CD4-positive, alpha-beta memory T cell (primary cell): Measurements from ENCODE around the gene DGLUCY. TPM values are rescaled to one million over a fixed set of nuclear protein-coding genes. Genes with fewer than 3 reads are reported as not detected.
"Not testable (repeated sequence)": the region's sequence is repeated elsewhere in the genome, so short reads cannot be mapped to it uniquely, and the experiment has no call there.

Experiments used
- CTCF ChIA-PET: fragments of 350-600 bp; sonication (Branson Sonifier 250); formaldehyde crosslinking; loops from one replicate; lab custom pipeline; 2021; ENCODE audit warnings: inconsistent platforms; ENCODE audit not compliant: partially characterized antibody; lab: Charles Lee
- POLR2A ChIA-PET: fragments of 350-600 bp; sonication (Branson Sonifier 250); formaldehyde crosslinking; loops from one replicate; lab custom pipeline; 2021; ENCODE audit not compliant: partially characterized antibody; lab: Charles Lee
- DNase-seq, 5 donors: peaks; one replicate each; pipeline versions ENCODE4 v3.0.0 to v3.0.0-alpha.2; 2020 to 2022; ENCODE audit warnings: mixed read lengths in 1 of 5
- H3K27ac ChIP-seq: one replicate; pipeline ENCODE4 v1.7.0; 2013; ENCODE audit warnings: low read depth, low read length
- H3K27me3 ChIP-seq: 2 replicates; pipeline ENCODE4 v1.7.0; 2013; ENCODE audit warnings: mild to moderate bottlenecking, low read length, moderate library complexity; ENCODE audit not compliant: insufficient read depth
- H3K36me3 ChIP-seq: 2 replicates; pipeline ENCODE4 v1.7.0; 2013; ENCODE audit warnings: mild to moderate bottlenecking, low read length, moderate library complexity; ENCODE audit not compliant: insufficient read depth
- H3K4me1 ChIP-seq: 2 replicates; pipeline ENCODE4 v1.7.0; 2013; ENCODE audit warnings: mild to moderate bottlenecking, low read length, moderate library complexity; ENCODE audit not compliant: insufficient read depth
- H3K4me3 ChIP-seq, 2 donors: one replicate each; pipeline ENCODE4 v1.7.0; 2013; ENCODE audit warnings: low read length in 2 of 2, mild to moderate bottlenecking in 1 of 2
- H3K9me3 ChIP-seq, 2 donors: one replicate each; pipeline ENCODE4 v1.7.0; 2013; ENCODE audit warnings: low read length in 2 of 2, control low read depth in 1 of 2; ENCODE audit not compliant: control insufficient read depth in 1 of 2
- H3K27ac Mint-ChIP-seq, 7 donors: one replicate each; pipeline ENCODE4 v1.8.0; 2020 to 2021; ENCODE audit warnings: mixed read lengths in 7 of 7, mild to moderate bottlenecking in 6 of 7, inconsistent platforms in 3 of 7, moderate library complexity in 3 of 7
- H3K27me3 Mint-ChIP-seq, 2 donors: one replicate each; pipeline ENCODE4 v1.8.0; 2020 to 2021; ENCODE audit warnings: mixed read lengths in 2 of 2
- H3K36me3 Mint-ChIP-seq, 2 donors: one replicate each; pipeline ENCODE4 v1.8.0; 2020 to 2021; ENCODE audit warnings: mixed read lengths in 2 of 2, inconsistent platforms in 1 of 2, mild to moderate bottlenecking in 1 of 2
- H3K4me1 Mint-ChIP-seq, 4 donors: one replicate each; pipeline ENCODE4 v1.8.0; 2020 to 2021; ENCODE audit warnings: mixed read lengths in 4 of 4, mild to moderate bottlenecking in 1 of 4
- H3K4me3 Mint-ChIP-seq, 8 donors: one replicate each; pipeline ENCODE4 v1.8.0; 2020 to 2021; ENCODE audit warnings: mixed read lengths in 8 of 8, mild to moderate bottlenecking in 7 of 8, moderate library complexity in 6 of 8, inconsistent platforms in 3 of 8
- H3K9me3 Mint-ChIP-seq, 8 donors: one replicate each; pipeline ENCODE4 v1.8.0; 2020 to 2021; ENCODE audit warnings: mixed read lengths in 8 of 8, mild to moderate bottlenecking in 5 of 8, inconsistent platforms in 3 of 8, moderate library complexity in 1 of 8
- intact Hi-C: fragments of 100-400 bp; cut with micrococcal nuclease; formaldehyde crosslinking; loops from one replicate; pipeline ENCODE4 v1.15.1; 2023
- polyA plus RNA-seq, 2 donors: library from polyadenylated mRNA; unstranded; fragments of 300-500 nt; fragmentation: Illumina TruSeq; gene quantifications; one replicate each; pipeline ENCODE4 v1.2.3, GENCODE V29; 2021
- total RNA-seq, 2 experiments: library from RNA; stranded (reverse); gene quantifications; one replicate each; pipeline ENCODE4 v1.2.3, GENCODE V29; 2021

DGLUCY gene
- total and polyA plus RNA-seq, 4 experiments from 2014 or later: 40.9 to 141 (median 89.0) TPM

- H3K4me1 ChIP-seq, CTCF ChIA-PET, H3K27me3 ChIP-seq, POLR2A ChIA-PET, H3K27ac ChIP-seq, H3K9me3 ChIP-seq, DNase-seq, H3K4me3 ChIP-seq, H3K27me3 Mint-ChIP-seq, intact Hi-C loops, H3K4me3 Mint-ChIP-seq, H3K9me3 Mint-ChIP-seq: not testable (repeated sequence)
- peaks cover 4 to 15% (median 9%) of the 10 kb centered on the region in 4 donors for H3K4me1 Mint-ChIP-seq
- peaks cover 19 to 49% of the 10 kb centered on the region in 2 donors for H3K36me3 Mint-ChIP-seq
- peak overlapping the region in 2 of 7 donors; percentile 3 to 27 for H3K27ac Mint-ChIP-seq
- peaks cover 35% of the 10 kb centered on the region for H3K36me3 ChIP-seq
Observed at GRCh38 chr14:91156877-91157276, 43.0 kb downstream of the DGLUCY start.

- ChIA-PET POLR2A (interaction anchor here (0.8 kb wide), 1 partner anchor 8 kb away, joined by 5 read pairs; no protein-coding TSS in a partner anchor), CTCF (interaction anchor here (1.0 to 1.8 kb wide), 3 partner anchors 15 to 98 kb away, joined by 6 to 8 read pairs (median 7); partner anchors contain the start of gene RPS6KA5)
- H3K4me3 ChIP-seq: no peak overlapping the region
- H3K27ac ChIP-seq: no peak overlapping the region
- peaks cover 41% of the 10 kb centered on the region for H3K36me3 ChIP-seq
- Mint-ChIP-seq H3K27ac (peak overlapping the region in 3 of 7 donors; percentile 19 to 53 (median 22)), H3K4me1 (peaks cover 2 to 13% (median 7%) of the 10 kb centered on the region in 4 donors), H3K9me3 (no peaks in the 10 kb centered on the region), H3K4me3 (no peak overlapping the region), H3K27me3 (no peaks in the 10 kb centered on the region), H3K36me3 (peaks cover 19 to 48% of the 10 kb centered on the region in 2 donors)
- H3K9me3 ChIP-seq: no peaks in the 10 kb centered on the region
- no peaks in the 10 kb centered on the region for H3K27me3 ChIP-seq
- no peak for DNase-seq
- intact Hi-C loops: no loop called here
- H3K4me1 ChIP-seq: no peaks in the 10 kb centered on the region
Observed at GRCh38 chr14:91158091-91158790, 44.4 kb downstream of the DGLUCY start.

- H3K27ac ChIP-seq: no peak overlapping the region
- H3K4me3 ChIP-seq: no peak overlapping the region
- POLR2A ChIA-PET: no interaction called here
- no peak overlapping the region for H3K4me3 Mint-ChIP-seq
- no peaks in the 10 kb centered on the region for H3K27me3 Mint-ChIP-seq
- DNase-seq: no peak
- no peaks in the 10 kb centered on the region for H3K4me1 ChIP-seq
- no peaks in the 10 kb centered on the region for H3K9me3 ChIP-seq
- no peak overlapping the region for H3K27ac Mint-ChIP-seq
- H3K36me3 Mint-ChIP-seq: peaks cover 21 to 54% of the 10 kb centered on the region in 2 donors
- H3K36me3 ChIP-seq: peaks cover 43% of the 10 kb centered on the region
- CTCF ChIA-PET: interaction anchor here (1.4 kb wide), 1 partner anchor 18 kb away, joined by 3 read pairs; no protein-coding TSS in a partner anchor
- no peaks in the 10 kb centered on the region for H3K27me3 ChIP-seq
- H3K4me1 Mint-ChIP-seq: peaks cover 2 to 11% (median 7%) of the 10 kb centered on the region in 4 donors
- H3K9me3 Mint-ChIP-seq: no peaks in the 10 kb centered on the region
- intact Hi-C loops: no loop called here
Observed at GRCh38 chr14:91159182-91159581, 45.3 kb downstream of the DGLUCY start.

GRCh38 chr14:91159906-91160305 lies 46.0 kb downstream of the DGLUCY start:
- Mint-ChIP-seq H3K4me3 (no peak overlapping the region), H3K9me3 (no peaks in the 10 kb centered on the region), H3K27me3 (no peaks in the 10 kb centered on the region), H3K4me1 (peaks cover under 1 to 10% (median 2%) of the 10 kb centered on the region in 4 donors), H3K27ac (no peak overlapping the region), H3K36me3 (peaks cover 25 to 55% of the 10 kb centered on the region in 2 donors)
- Histone ChIP-seq H3K4me1 (no peaks in the 10 kb centered on the region), H3K4me3 (no peak overlapping the region), H3K36me3 (peaks cover 49% of the 10 kb centered on the region), H3K9me3 (no peaks in the 10 kb centered on the region), H3K27ac (no peak overlapping the region), H3K27me3 (no peaks in the 10 kb centered on the region)
- DNase-seq: no peak
- POLR2A ChIA-PET: no interaction called here
- CTCF ChIA-PET: interaction anchor here (0.6 to 1.4 kb wide), 2 partner anchors 17 to 261 kb away, joined by 3 to 4 read pairs; no protein-coding TSS in a partner anchor
- intact Hi-C loops: no loop called here

- ChIA-PET POLR2A (no interaction called here), CTCF (interaction anchor here (1.7 to 4.4 kb wide), 2 partner anchors 10 to 260 kb away, joined by 5 to 24 read pairs; no protein-coding TSS in a partner anchor)
- Histone ChIP-seq H3K9me3 (no peaks in the 10 kb centered on the region), H3K27me3 (no peaks in the 10 kb centered on the region), H3K27ac (no peak overlapping the region), H3K4me3 (no peak overlapping the region), H3K4me1 (no peaks in the 10 kb centered on the region), H3K36me3 (peaks cover 63% of the 10 kb centered on the region)
- Mint-ChIP-seq H3K4me1 (peaks cover 0 to 1% (median 0%) of the 10 kb centered on the region in 4 donors), H3K36me3 (peaks cover 45 to 65% of the 10 kb centered on the region in 2 donors), H3K27ac (peak overlapping the region in 1 of 7 donors; percentile 66), H3K27me3 (no peaks in the 10 kb centered on the region), H3K4me3 (no peak overlapping the region), H3K9me3 (no peaks in the 10 kb centered on the region)
- intact Hi-C loops: no loop called here
- DNase-seq: no peak
Observed at GRCh38 chr14:91163316-91163715, 49.4 kb downstream of the DGLUCY start.

GRCh38 chr14:91164676-91165075 lies 50.8 kb downstream of the DGLUCY start:
- H3K27me3 ChIP-seq: no peaks in the 10 kb centered on the region
- Mint-ChIP-seq H3K9me3 (no peaks in the 10 kb centered on the region), H3K4me3 (no peak overlapping the region), H3K4me1 (peaks cover 0 to 1% (median 0%) of the 10 kb centered on the region in 4 donors), H3K27me3 (no peaks in the 10 kb centered on the region), H3K27ac (peak overlapping the region in 1 of 7 donors; percentile 73), H3K36me3 (peaks cover 47 to 67% of the 10 kb centered on the region in 2 donors)
- H3K4me1 ChIP-seq: no peaks in the 10 kb centered on the region
- CTCF ChIA-PET: interaction anchor here (1.3 to 4.4 kb wide), 2 partner anchors 9 to 24 kb away, joined by 3 to 24 read pairs; no protein-coding TSS in a partner anchor
- intact Hi-C loops: no loop called here
- peaks cover 67% of the 10 kb centered on the region for H3K36me3 ChIP-seq
- POLR2A ChIA-PET: no interaction called here
- no peak overlapping the region for H3K4me3 ChIP-seq
- no peak for DNase-seq
- no peak overlapping the region for H3K27ac ChIP-seq
- no peaks in the 10 kb centered on the region for H3K9me3 ChIP-seq

GRCh38 chr14:91167380-91167770 lies 53.5 kb downstream of the DGLUCY start:
- no peaks in the 10 kb centered on the region for H3K9me3 Mint-ChIP-seq
- Histone ChIP-seq H3K27me3 (no peaks in the 10 kb centered on the region), H3K36me3 (peaks cover 47% of the 10 kb centered on the region), H3K4me1 (no peaks in the 10 kb centered on the region), H3K9me3 (no peaks in the 10 kb centered on the region), H3K4me3 (no peak overlapping the region), H3K27ac (no peak overlapping the region)
- CTCF ChIA-PET: interaction anchor here (0.7 to 2.8 kb wide), 2 partner anchors 119 to 265 kb away, joined by 3 to 17 read pairs; no protein-coding TSS in a partner anchor
- H3K4me1 Mint-ChIP-seq: peaks cover 0 to 1% (median 0%) of the 10 kb centered on the region in 4 donors
- no peak overlapping the region for H3K4me3 Mint-ChIP-seq
- no peaks in the 10 kb centered on the region for H3K27me3 Mint-ChIP-seq
- H3K36me3 Mint-ChIP-seq: peaks cover 33 to 60% of the 10 kb centered on the region in 2 donors
- peak overlapping the region in 2 of 7 donors; percentile 9 to 72 for H3K27ac Mint-ChIP-seq
- DNase-seq: no peak
- POLR2A ChIA-PET: no interaction called here
- intact Hi-C loops: no loop called here
